Measurements from ENCODE around the gene GPAT3.
"Not testable (repeated sequence)": the region's sequence is repeated elsewhere in the genome, so short reads cannot be mapped to it uniquely, and the experiment has no call there.

The GPAT3 gene

GRCh38 chr4:83604321-83604720 lies 68.4 kb downstream of the GPAT3 start:
- DNase-seq (ENCODE audit: low spot score): no peak

GRCh38 chr4:83605210-83605609 lies 69.3 kb downstream of the GPAT3 start:
- no peak for DNase-seq (ENCODE audit: low spot score)

- DNase-seq (ENCODE audit: low spot score): no peak
Observed at GRCh38 chr4:83605744-83606172, 69.8 kb downstream of the GPAT3 start.

GRCh38 chr4:83606460-83606859 lies 70.6 kb downstream of the GPAT3 start:
- DNase-seq (ENCODE audit: low spot score): no peak

GRCh38 chr4:83606898-83607297 lies 71.0 kb downstream of the GPAT3 start:
- DNase-seq (ENCODE audit: low spot score): no peak

- no peak for DNase-seq (ENCODE audit: low spot score)
Observed at GRCh38 chr4:83609365-83609764, 73.5 kb downstream of the GPAT3 start.

- no peak for DNase-seq (ENCODE audit: low spot score)
Observed at GRCh38 chr4:83610729-83611128, 74.8 kb downstream of the GPAT3 start.

- DNase-seq (ENCODE audit: low spot score): no peak
Observed at GRCh38 chr4:83613023-83613422, 77.1 kb downstream of the GPAT3 start.

GRCh38 chr4:83613994-83614393 lies 78.1 kb downstream of the GPAT3 start:
- no peak for DNase-seq (ENCODE audit: low spot score)

GRCh38 chr4:83616252-83616651 lies 80.3 kb downstream of the GPAT3 start:
- DNase-seq (ENCODE audit: low spot score): no peak

GRCh38 chr4:83617371-83618035 lies 81.6 kb downstream of the GPAT3 start:
- no peak for DNase-seq (ENCODE audit: low spot score)

- peak; percentile 16 for DNase-seq (ENCODE audit: low spot score)
Observed at GRCh38 chr4:83618431-83618830, 82.5 kb downstream of the GPAT3 start.

GRCh38 chr4:83618991-83619645 lies 83.2 kb downstream of the GPAT3 start:
- DNase-seq (ENCODE audit: low spot score): no peak

- not testable (repeated sequence) for DNase-seq (ENCODE audit: low spot score)
Observed at GRCh38 chr4:83622127-83622526, 86.2 kb downstream of the GPAT3 start.

- DNase-seq (ENCODE audit: low spot score): no peak
Observed at GRCh38 chr4:83625821-83626220, 89.9 kb downstream of the GPAT3 start.

- no peak for DNase-seq (ENCODE audit: low spot score)
Observed at GRCh38 chr4:83626245-83626836, 90.4 kb downstream of the GPAT3 start.

- peak; percentile 41 for DNase-seq (ENCODE audit: low spot score)
Observed at GRCh38 chr4:83629945-83630721, 94.2 kb downstream of the GPAT3 start.

- DNase-seq (ENCODE audit: low spot score): no peak
Observed at GRCh38 chr4:83631066-83631465, 95.2 kb downstream of the GPAT3 start.

- DNase-seq (ENCODE audit: low spot score): no peak
Observed at GRCh38 chr4:83636930-83637329, 101.0 kb downstream of the GPAT3 start.

- DNase-seq (ENCODE audit: low spot score): peak; percentile 38
Observed at GRCh38 chr4:83639849-83640493, 104.1 kb downstream of the GPAT3 start.

GRCh38 chr4:83643036-83643435 lies 107.1 kb downstream of the GPAT3 start:
- DNase-seq (ENCODE audit: low spot score): no peak
